RWPE2 (cell line): ENCODE measurements around the gene RPEL1.

Experiments used
- ATAC-seq: fragments of 200-7000 bp; cut with Tn5 transposase; 3 replicates; pipeline ENCODE4 v1.9.1; 2021; ENCODE audit warnings: low read depth
- DNase-seq: peaks from one replicate; pipeline ENCODE4 v3.0.0-alpha.2; 2020; ENCODE audit warnings: low spot score
- H3K27ac ChIP-seq: fragments of 450-650 bp; 2 replicates; pipeline ENCODE4 v1.5.1; 2017; ENCODE audit warnings: mild to moderate bottlenecking; ENCODE audit not compliant: poor library complexity, severe bottlenecking
- H3K27me3 ChIP-seq: fragments of 250-450 bp; sonication (Bioruptor Pico); 2 replicates; pipeline ENCODE4 v1.5.1; 2021; ENCODE audit warnings: mild to moderate bottlenecking, moderate library complexity; ENCODE audit not compliant: insufficient read depth, poor library complexity, severe bottlenecking
- H3K36me3 ChIP-seq: fragments of 250-450 bp; sonication (Bioruptor Pico); 2 replicates; pipeline ENCODE4 v1.5.1; 2020; ENCODE audit warnings: low read depth, mild to moderate bottlenecking, moderate library complexity
- H3K4me1 ChIP-seq: fragments of 250-450 bp; sonication (Bioruptor Pico); 2 replicates; pipeline ENCODE4 v1.5.1; 2021; ENCODE audit warnings: mild to moderate bottlenecking, moderate library complexity; ENCODE audit not compliant: insufficient read depth, poor library complexity, severe bottlenecking
- H3K4me3 ChIP-seq: fragments of 250-450 bp; sonication (Bioruptor Pico); 2 replicates; pipeline ENCODE4 v1.5.1; 2021; ENCODE audit warnings: mild to moderate bottlenecking, moderate library complexity; ENCODE audit not compliant: severe bottlenecking
- H3K9me3 ChIP-seq: fragments of 250-450 bp; sonication (Bioruptor Pico); 2 replicates; pipeline ENCODE4 v1.5.1; 2021; ENCODE audit warnings: mild to moderate bottlenecking, moderate library complexity; ENCODE audit not compliant: severe bottlenecking
- TF ChIP-seq, protein P1 (sequence below): fragments of 450-650 bp; IDR thresholded peaks from one replicate; pipeline ENCODE4 v1.5.1; 2017; ENCODE audit warnings: mild to moderate bottlenecking, moderate library complexity; ENCODE audit not compliant: poor library complexity, severe bottlenecking

RPEL1 gene

GRCh38 chr10:103280031-103280430 lies 34.3 kb downstream of the RPEL1 start:
- Histone ChIP-seq H3K9me3 (no peaks in the 10 kb centered on the region), H3K4me1 (no peaks in the 10 kb centered on the region), H3K4me3 (no peak overlapping the region), H3K27me3 (peaks cover 33% of the 10 kb centered on the region), H3K27ac (no peak overlapping the region), H3K36me3 (no peaks in the 10 kb centered on the region)
- ATAC-seq (no peak), DNase-seq (no peak)
- TF ChIP-seq, protein P1, sequence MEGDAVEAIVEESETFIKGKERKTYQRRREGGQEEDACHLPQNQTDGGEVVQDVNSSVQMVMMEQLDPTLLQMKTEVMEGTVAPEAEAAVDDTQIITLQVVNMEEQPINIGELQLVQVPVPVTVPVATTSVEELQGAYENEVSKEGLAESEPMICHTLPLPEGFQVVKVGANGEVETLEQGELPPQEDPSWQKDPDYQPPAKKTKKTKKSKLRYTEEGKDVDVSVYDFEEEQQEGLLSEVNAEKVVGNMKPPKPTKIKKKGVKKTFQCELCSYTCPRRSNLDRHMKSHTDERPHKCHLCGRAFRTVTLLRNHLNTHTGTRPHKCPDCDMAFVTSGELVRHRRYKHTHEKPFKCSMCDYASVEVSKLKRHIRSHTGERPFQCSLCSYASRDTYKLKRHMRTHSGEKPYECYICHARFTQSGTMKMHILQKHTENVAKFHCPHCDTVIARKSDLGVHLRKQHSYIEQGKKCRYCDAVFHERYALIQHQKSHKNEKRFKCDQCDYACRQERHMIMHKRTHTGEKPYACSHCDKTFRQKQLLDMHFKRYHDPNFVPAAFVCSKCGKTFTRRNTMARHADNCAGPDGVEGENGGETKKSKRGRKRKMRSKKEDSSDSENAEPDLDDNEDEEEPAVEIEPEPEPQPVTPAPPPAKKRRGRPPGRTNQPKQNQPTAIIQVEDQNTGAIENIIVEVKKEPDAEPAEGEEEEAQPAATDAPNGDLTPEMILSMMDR = no peak

DNA sequence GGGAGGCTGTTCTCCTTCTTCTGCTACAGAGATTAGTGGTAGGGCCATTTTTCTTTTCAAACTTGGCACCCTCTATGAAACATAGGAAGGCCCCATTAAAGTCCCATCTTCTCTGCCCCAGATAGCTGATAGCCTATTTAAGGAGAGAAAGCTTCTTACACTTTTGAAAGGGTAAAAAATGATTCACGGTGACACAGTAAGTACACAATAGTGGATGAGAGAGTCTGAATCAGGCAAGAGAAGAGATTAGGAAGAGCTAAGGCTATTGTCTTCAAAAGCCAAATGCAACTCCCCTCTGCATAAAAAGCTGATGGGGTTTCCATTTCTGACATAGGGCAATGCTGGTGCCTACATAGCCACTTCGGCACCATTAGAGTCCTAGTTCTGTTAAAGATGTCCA lies 34.8 kb downstream of the RPEL1 start:
- no peak overlapping the region for H3K27ac ChIP-seq
- TF ChIP-seq, protein P1 = no peak
- peaks cover 33% of the 10 kb centered on the region for H3K27me3 ChIP-seq
- H3K9me3 ChIP-seq = no peaks in the 10 kb centered on the region
- H3K4me3 ChIP-seq = no peak overlapping the region
- no peaks in the 10 kb centered on the region for H3K36me3 ChIP-seq
- H3K4me1 ChIP-seq = no peaks in the 10 kb centered on the region
- ATAC-seq (no peak), DNase-seq (no peak)

GRCh38 chr10:103281753-103282152 lies 36.1 kb downstream of the RPEL1 start:
- DNase-seq (no peak), ATAC-seq (no peak)
- H3K36me3 ChIP-seq = no peaks in the 10 kb centered on the region
- no peak overlapping the region for H3K4me3 ChIP-seq
- no peaks in the 10 kb centered on the region for H3K4me1 ChIP-seq
- TF ChIP-seq, protein P1 = no peak
- peaks cover 25% of the 10 kb centered on the region for H3K27me3 ChIP-seq
- H3K27ac ChIP-seq = no peak overlapping the region
- H3K9me3 ChIP-seq = no peaks in the 10 kb centered on the region

DNA sequence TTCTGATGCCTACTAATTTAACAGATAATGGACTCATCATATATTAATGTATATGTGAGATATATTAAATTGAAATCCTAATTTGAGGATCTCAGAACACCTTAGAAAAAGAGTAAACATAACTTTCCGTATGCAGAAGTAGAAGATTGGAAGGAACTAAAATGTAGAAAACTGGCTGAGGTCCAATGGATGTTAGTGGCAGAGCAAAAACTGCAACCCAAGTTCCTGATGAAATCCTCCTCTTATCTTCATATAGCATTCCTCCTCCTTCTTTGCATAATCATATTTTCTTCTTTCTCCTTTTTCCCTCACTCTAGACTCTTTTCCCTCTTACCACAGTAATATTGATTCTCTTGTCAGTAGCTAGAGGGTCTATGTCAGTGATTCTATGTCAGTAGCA lies 37.3 kb downstream of the RPEL1 start:
- TF ChIP-seq, protein P1 = no peak
- no peak overlapping the region for H3K4me3 ChIP-seq
- H3K27ac ChIP-seq = no peak overlapping the region
- H3K27me3 ChIP-seq = peaks cover 15% of the 10 kb centered on the region
- no peaks in the 10 kb centered on the region for H3K4me1 ChIP-seq
- DNase-seq = no peak
- no peak for ATAC-seq
- H3K9me3 ChIP-seq = no peaks in the 10 kb centered on the region
- no peaks in the 10 kb centered on the region for H3K36me3 ChIP-seq

DNA sequence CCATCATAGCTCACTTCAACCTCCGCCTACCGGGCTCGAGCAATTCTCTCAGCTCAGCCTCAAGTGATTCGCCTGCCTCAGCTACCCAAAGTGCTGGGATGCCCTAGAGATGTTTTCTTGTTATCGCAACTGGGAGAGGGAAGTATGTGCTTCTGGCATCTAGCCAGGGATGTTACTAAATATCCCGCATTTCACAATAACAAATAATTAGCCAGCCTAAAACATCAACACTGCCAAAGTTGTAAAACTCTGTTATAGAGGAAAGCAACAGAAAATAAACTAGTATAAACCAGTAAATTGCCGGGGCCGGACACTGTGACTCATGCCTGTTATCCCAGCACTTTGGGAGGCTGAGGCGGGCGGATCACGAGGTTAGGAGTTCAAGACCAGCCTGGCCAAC lies 38.5 kb downstream of the RPEL1 start:
- H3K4me3 ChIP-seq = no peak overlapping the region
- TF ChIP-seq, protein P1 = no peak
- H3K27ac ChIP-seq = no peak overlapping the region
- peak; percentile 80 for ATAC-seq
- H3K9me3 ChIP-seq = no peaks in the 10 kb centered on the region
- DNase-seq = no peak
- H3K36me3 ChIP-seq = no peaks in the 10 kb centered on the region
- peaks cover 3% of the 10 kb centered on the region for H3K27me3 ChIP-seq
- H3K4me1 ChIP-seq = no peaks in the 10 kb centered on the region
